Dendritic cell treated with granulocyte-macrophage colony-stimulating factor and Interleukin-4, amounts not matched to agents 40 ng/mL and 50 ng/mL, for 4 days (primary cell): ENCODE results near the gene TSPY3.
"Not testable (repeated sequence)": the region's sequence is repeated elsewhere in the genome, so short reads cannot be mapped to it uniquely, and the experiment has no call there.

Experiments
- H3K27ac Mint-ChIP-seq: one replicate; pipeline ENCODE4 v1.8.0; 2022; ENCODE audit warnings: mild to moderate bottlenecking, mixed read lengths
- H3K27me3 Mint-ChIP-seq: one replicate; pipeline ENCODE4 v1.8.0; 2022; ENCODE audit warnings: mild to moderate bottlenecking, mixed read lengths
- H3K36me3 Mint-ChIP-seq: one replicate; pipeline ENCODE4 v1.8.0; 2022; ENCODE audit warnings: low read depth, mixed read lengths
- H3K4me1 Mint-ChIP-seq: one replicate; pipeline ENCODE4 v1.8.0; 2022; ENCODE audit warnings: low read depth, mixed read lengths
- H3K4me3 Mint-ChIP-seq: one replicate; pipeline ENCODE4 v1.8.0; 2022; ENCODE audit warnings: mild to moderate bottlenecking, moderate library complexity, mixed read lengths
- H3K9me3 Mint-ChIP-seq: one replicate; pipeline ENCODE4 v1.8.0; 2022; ENCODE audit warnings: mixed read lengths
- intact Hi-C: fragments of 100-400 bp; cut with micrococcal nuclease; formaldehyde crosslinking; loops from one replicate; pipeline ENCODE4 v1.15.0; 2022

TSPY3 gene

GRCh38 chrY:9398121-9398520 lies at the start of gene TSPY3:
TSPY3 (plus strand) TSS chrY:9398421; CDS start chrY:9398467, 46 bp downstream.
- H3K4me1 Mint-ChIP-seq, H3K27ac Mint-ChIP-seq, H3K27me3 Mint-ChIP-seq, H3K9me3 Mint-ChIP-seq, H3K36me3 Mint-ChIP-seq, intact Hi-C loops, H3K4me3 Mint-ChIP-seq: not testable (repeated sequence)

GRCh38 chrY:9357497-9357896 lies 40.7 kb upstream of the TSPY3 start, which contains the start of gene TSPY8:
TSPY8 (plus strand) TSS chrY:9357797; CDS start chrY:9357843, 46 bp downstream.
- H3K9me3 Mint-ChIP-seq, H3K27ac Mint-ChIP-seq, H3K36me3 Mint-ChIP-seq, H3K4me1 Mint-ChIP-seq, H3K4me3 Mint-ChIP-seq, H3K27me3 Mint-ChIP-seq, intact Hi-C loops: not testable (repeated sequence)

GRCh38 chrY:9396527-9396926 lies 1.7 kb upstream of the TSPY3 start:
- H3K4me3 Mint-ChIP-seq, H3K9me3 Mint-ChIP-seq, H3K36me3 Mint-ChIP-seq, intact Hi-C loops, H3K27ac Mint-ChIP-seq, H3K4me1 Mint-ChIP-seq, H3K27me3 Mint-ChIP-seq: not testable (repeated sequence)
